Heart left ventricle (tissue), 13 donors: Measurements from ENCODE around the gene DTX1.

Experiments used
- POLR2A ChIP-seq, 2 donors: fragments of 450-650 bp; IDR thresholded peaks; one replicate each; pipeline ENCODE4 v1.6.1; 2017; ENCODE audit warnings: antibody characterized with exemption in 2 of 2, mild to moderate bottlenecking in 2 of 2, moderate library complexity in 2 of 2
- TF ChIP-seq, protein P1 (sequence below), 12 donors: fragments of 200-600 bp; sonication (generic) in 4 of 12; IDR thresholded peaks; one replicate each; pipeline versions ENCODE4 v1.5.0 to v1.8.0; 2018 to 2022; ENCODE audit warnings: antibody characterized with exemption in 12 of 12, mild to moderate bottlenecking in 5 of 12
- donor health status: ischemic (EF 13 %, LVEDD 7.1; RV severe dilation, severe dysfunction).
- donor health status: DM: no; HTN: yes; CAD: no.
- donor health status: DM: no; HTN: no; CAD: no.
- donor health status: ischemic (EF 25% LVEDD 6.9; RV normal size, moderate dysfunction).
- donor health status: ischemic (EF 25% LVEDD 5.7; RV mildly dilated, moderate dysfunction).
- donor health status: ischemic (EF 35%, LVEDD 5.7; RV mildly dilated, moderate dysfunction).
- donor health status: nonischemic (EF 11% LVEDD 7.7; RV severe dilation, severe dysfunction).
- donor health status: DM: yes; HTN: yes; CAD: no.
- donor health status: PGD.
- donor health status: ischemic (EF 29% LVEDD 5.4; RV normal size, mild dysfunction).
- donor health status: nonischemic (EF 23%, LVEDD 6.1; RV moderate dilation, normal function).

DNA sequence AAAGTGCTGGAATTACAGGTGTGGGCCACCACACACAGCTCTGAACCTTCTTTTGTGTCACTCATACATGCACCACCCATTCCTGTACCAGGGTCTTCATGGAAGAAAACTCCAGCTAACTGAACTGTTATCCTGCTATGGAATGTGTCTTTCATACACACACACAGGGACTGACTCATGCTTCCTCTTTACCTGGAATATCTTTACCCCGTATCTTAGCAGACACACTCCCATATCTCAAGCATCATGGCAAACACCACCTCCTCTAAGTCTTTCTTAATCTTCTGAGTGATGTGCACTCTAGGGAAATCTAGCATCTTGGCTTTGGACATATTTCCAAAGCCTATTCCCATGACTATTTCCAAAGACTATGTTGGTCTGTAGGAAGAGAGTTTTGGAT is 35.0 kb upstream of the DTX1 start:
- TF ChIP-seq, protein P1, sequence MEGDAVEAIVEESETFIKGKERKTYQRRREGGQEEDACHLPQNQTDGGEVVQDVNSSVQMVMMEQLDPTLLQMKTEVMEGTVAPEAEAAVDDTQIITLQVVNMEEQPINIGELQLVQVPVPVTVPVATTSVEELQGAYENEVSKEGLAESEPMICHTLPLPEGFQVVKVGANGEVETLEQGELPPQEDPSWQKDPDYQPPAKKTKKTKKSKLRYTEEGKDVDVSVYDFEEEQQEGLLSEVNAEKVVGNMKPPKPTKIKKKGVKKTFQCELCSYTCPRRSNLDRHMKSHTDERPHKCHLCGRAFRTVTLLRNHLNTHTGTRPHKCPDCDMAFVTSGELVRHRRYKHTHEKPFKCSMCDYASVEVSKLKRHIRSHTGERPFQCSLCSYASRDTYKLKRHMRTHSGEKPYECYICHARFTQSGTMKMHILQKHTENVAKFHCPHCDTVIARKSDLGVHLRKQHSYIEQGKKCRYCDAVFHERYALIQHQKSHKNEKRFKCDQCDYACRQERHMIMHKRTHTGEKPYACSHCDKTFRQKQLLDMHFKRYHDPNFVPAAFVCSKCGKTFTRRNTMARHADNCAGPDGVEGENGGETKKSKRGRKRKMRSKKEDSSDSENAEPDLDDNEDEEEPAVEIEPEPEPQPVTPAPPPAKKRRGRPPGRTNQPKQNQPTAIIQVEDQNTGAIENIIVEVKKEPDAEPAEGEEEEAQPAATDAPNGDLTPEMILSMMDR (IDR thresholded peaks at IDR 0.05), result no peak
- TF ChIP-seq POLR2A (IDR thresholded peaks at IDR 0.05), result no peak
